Measurements from ENCODE around the gene ACVRL1. TPM values are rescaled to one million over a fixed set of nuclear protein-coding genes. Genes with fewer than 3 reads are reported as not detected.
"Not testable (repeated sequence)": the region's sequence is repeated elsewhere in the genome, so short reads cannot be mapped to it uniquely, and the experiment has no call there.

ACVRL1 gene
- total and polyA plus RNA-seq, 4 donors = 76.1 to 186 (median 115) TPM

DNA sequence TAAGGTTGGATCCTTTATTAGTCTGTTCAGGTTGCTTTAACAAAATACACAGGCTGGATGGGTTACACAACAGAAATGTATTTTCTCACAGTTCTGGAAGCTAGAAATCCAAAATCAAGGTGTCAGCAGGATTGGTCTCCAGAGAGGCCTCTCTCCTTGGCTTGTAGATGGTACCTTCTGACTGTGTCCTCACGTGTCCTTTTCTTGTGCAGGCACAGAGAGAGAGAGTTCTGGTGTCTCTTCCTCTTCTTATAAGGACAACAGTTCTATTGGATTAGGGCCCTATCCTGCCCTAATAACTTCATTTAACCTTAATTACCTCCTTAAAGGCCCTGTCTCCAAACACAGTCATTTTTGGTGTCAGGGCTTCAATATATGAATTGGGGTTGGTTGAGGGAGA is 24.0 kb upstream of the ACVRL1 start:
- no peak for ATAC-seq (ENCODE audit: insufficient read depth, low FRiP score)
- no peak overlapping the region for H3K9ac ChIP-seq (ENCODE audit: insufficient read depth in 1 of 2, low read length in 2 of 2)

DNA sequence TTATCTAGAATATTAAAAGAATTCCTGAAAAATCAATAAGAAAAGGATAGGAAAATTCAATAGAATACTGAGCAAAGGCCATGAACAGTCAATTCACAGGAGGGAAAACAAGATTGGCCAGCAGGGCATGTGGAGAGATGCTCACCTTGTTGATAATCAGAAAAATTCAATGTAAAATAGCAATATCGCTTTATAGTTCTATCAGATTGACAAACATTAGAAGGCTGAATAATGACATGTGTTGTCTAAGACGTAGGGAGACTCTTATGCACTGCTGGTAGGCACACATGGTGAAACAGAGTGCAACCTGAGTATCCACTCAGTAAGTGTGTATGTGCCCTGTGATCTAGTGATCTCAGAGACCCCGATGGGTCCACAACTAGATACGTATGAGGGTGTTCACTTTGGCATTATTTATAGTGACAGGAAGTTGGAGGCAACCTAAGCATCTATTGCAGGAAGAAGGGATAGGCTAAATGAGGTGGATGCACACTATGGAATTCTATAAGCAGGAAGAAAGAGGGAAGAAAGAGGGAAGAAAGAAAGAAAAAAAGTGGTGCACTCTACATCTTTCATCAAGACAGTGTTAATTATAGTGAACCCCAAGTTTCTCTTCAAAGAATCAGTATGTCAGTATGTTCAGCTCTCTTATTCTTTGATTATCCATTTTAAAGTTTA is 23.2 kb upstream of the ACVRL1 start:
- Histone ChIP-seq H3K4me3 (no peak overlapping the region), H3K27ac (ENCODE audit: low read depth in 1 of 2, low read length in 1 of 2) (no peak overlapping the region), H3K9ac (ENCODE audit: insufficient read depth in 1 of 2, low read length in 2 of 2) (no peak overlapping the region), H3K27me3 (ENCODE audit: control insufficient read depth in 3 of 3, insufficient read depth in 3 of 3, low read length in 2 of 3) (no peaks in the 10 kb centered on the region), H3K9me3 (ENCODE audit: control insufficient read depth in 4 of 4, insufficient read depth in 3 of 4, low read length in 3 of 4) (no peaks in the 10 kb centered on the region), H3K36me3 (ENCODE audit: control insufficient read depth in 4 of 4, insufficient read depth in 4 of 4, low read length in 4 of 4) (no peaks in the 10 kb centered on the region), H3K4me1 (ENCODE audit: control insufficient read depth in 5 of 5, insufficient read depth in 5 of 5, low read length in 5 of 5) (peaks cover 0 to 6% (median 4%) of the 10 kb centered on the region in 5 donors)
- TF ChIP-seq, protein P1, sequence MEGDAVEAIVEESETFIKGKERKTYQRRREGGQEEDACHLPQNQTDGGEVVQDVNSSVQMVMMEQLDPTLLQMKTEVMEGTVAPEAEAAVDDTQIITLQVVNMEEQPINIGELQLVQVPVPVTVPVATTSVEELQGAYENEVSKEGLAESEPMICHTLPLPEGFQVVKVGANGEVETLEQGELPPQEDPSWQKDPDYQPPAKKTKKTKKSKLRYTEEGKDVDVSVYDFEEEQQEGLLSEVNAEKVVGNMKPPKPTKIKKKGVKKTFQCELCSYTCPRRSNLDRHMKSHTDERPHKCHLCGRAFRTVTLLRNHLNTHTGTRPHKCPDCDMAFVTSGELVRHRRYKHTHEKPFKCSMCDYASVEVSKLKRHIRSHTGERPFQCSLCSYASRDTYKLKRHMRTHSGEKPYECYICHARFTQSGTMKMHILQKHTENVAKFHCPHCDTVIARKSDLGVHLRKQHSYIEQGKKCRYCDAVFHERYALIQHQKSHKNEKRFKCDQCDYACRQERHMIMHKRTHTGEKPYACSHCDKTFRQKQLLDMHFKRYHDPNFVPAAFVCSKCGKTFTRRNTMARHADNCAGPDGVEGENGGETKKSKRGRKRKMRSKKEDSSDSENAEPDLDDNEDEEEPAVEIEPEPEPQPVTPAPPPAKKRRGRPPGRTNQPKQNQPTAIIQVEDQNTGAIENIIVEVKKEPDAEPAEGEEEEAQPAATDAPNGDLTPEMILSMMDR (IDR thresholded peaks at IDR 0.05; ENCODE audit: control extremely low read depth, extremely low read depth) = no peak
- no peak for ATAC-seq (ENCODE audit: insufficient read depth, low FRiP score)
- no peak for DNase-seq
- WGBS, 2 donors = 76 to 82% methylated on average over 4 of the region's 4 CpGs

More for the DNA sequence above, 24.0 kb upstream of the ACVRL1 start:
- H3K4me1 ChIP-seq (ENCODE audit: control insufficient read depth in 5 of 5, insufficient read depth in 5 of 5, low read length in 5 of 5) = peaks cover 0 to 6% (median 4%) of the 10 kb centered on the region in 5 donors
- no peaks in the 10 kb centered on the region for H3K36me3 ChIP-seq (ENCODE audit: control insufficient read depth in 4 of 4, insufficient read depth in 4 of 4, low read length in 4 of 4)
- H3K4me3 ChIP-seq = no peak overlapping the region
- H3K9me3 ChIP-seq (ENCODE audit: control insufficient read depth in 4 of 4, insufficient read depth in 3 of 4, low read length in 3 of 4) = no peaks in the 10 kb centered on the region
- TF ChIP-seq, protein P1 (IDR thresholded peaks at IDR 0.05; ENCODE audit: control extremely low read depth, extremely low read depth) = no peak
- no peaks in the 10 kb centered on the region for H3K27me3 ChIP-seq (ENCODE audit: control insufficient read depth in 3 of 3, insufficient read depth in 3 of 3, low read length in 2 of 3)
- 81 to 86% methylated on average over 1 of the region's 1 CpG for WGBS, 2 donors
- no peak overlapping the region for H3K27ac ChIP-seq (ENCODE audit: low read depth in 1 of 2, low read length in 1 of 2)
- DNase-seq = no peak

DNA sequence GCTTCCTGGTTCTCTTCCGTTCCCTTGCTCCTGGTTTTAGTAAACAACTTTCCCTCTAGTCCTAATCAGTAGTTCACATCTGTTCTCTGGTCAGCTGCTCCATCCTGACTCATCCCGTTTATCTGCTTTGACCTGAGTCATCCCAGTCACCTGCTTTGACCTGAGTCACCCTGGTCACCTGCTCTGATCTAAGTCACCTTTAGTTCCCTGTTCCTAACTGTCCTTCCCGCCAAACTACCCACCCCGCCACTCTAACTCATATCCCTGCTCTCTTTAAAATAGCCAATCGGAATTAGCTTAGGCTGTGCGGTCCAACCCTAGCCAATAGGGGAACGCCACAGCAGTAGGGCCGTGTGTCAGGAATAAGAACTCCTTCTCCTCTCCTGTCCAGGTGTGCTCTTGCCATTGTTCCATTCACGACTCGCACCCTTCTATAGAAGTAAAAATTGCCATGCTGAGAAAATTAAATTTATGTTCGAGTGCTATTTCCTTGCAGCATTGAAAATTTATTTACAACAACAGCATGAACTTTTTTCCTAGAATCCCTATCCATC is 22.6 kb upstream of the ACVRL1 start:
- ATAC-seq (ENCODE audit: insufficient read depth, low FRiP score) (no peak), DNase-seq (no peak)
- Histone ChIP-seq H3K27me3 (ENCODE audit: control insufficient read depth in 3 of 3, insufficient read depth in 3 of 3, low read length in 2 of 3) (no peaks in the 10 kb centered on the region), H3K4me1 (ENCODE audit: control insufficient read depth in 5 of 5, insufficient read depth in 5 of 5, low read length in 5 of 5) (peaks cover 0 to 6% (median 4%) of the 10 kb centered on the region in 5 donors), H3K9me3 (ENCODE audit: control insufficient read depth in 4 of 4, insufficient read depth in 3 of 4, low read length in 3 of 4) (no peaks in the 10 kb centered on the region), H3K9ac (ENCODE audit: insufficient read depth in 1 of 2, low read length in 2 of 2) (no peak overlapping the region), H3K4me3 (no peak overlapping the region), H3K27ac (ENCODE audit: low read depth in 1 of 2, low read length in 1 of 2) (peak overlapping the region in 1 of 2 donors; percentile 60), H3K36me3 (ENCODE audit: control insufficient read depth in 4 of 4, insufficient read depth in 4 of 4, low read length in 4 of 4) (no peaks in the 10 kb centered on the region)
- 76 to 82% methylated on average over 11 of the region's 11 CpGs for WGBS, 2 donors
- TF ChIP-seq, protein P1 (IDR thresholded peaks at IDR 0.05; ENCODE audit: control extremely low read depth, extremely low read depth) = no peak

DNA sequence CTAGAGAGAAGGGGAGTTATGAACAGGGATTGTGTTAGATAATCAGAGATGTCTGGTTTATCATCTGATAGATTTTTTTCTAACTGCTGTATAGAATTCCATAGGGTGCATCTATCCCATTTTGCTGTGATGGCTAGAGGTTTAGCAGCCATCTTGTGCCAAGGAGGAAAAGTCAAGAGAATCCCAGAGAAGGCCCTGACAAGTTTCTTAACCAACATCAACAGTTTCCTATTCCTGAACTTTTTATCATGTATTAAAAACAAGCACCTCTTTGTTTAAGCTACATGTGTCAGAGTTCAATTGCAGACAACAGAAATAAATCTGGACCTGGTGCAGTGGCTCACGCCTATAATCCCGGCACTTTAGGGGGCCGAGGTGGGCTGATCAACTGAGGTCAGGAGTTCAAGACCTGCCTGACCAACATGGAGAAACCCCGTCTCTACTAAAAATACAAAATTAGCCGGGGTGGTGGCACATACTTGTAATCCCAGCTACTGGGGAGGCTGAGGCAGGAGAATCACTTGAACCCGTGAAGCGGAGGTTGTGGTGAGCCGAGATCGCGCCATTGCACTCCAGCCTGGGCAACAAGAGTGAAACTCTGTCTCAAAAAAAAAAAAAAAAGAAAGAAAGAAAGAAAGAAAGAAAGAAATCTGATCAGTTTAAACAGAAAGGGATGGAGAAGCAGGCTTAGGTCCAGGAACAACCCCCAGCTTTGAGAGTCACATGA is 21.8 kb upstream of the ACVRL1 start:
- not testable (repeated sequence) for H3K36me3 ChIP-seq (ENCODE audit: control insufficient read depth in 4 of 4, insufficient read depth in 4 of 4, low read length in 4 of 4); H3K4me1 ChIP-seq (ENCODE audit: control insufficient read depth in 5 of 5, insufficient read depth in 5 of 5, low read length in 5 of 5); H3K9me3 ChIP-seq (ENCODE audit: control insufficient read depth in 4 of 4, insufficient read depth in 3 of 4, low read length in 3 of 4); ATAC-seq (ENCODE audit: insufficient read depth, low FRiP score); H3K27ac ChIP-seq (ENCODE audit: low read depth in 1 of 2, low read length in 1 of 2); DNase-seq; H3K4me3 ChIP-seq; H3K27me3 ChIP-seq (ENCODE audit: control insufficient read depth in 3 of 3, insufficient read depth in 3 of 3, low read length in 2 of 3)
- H3K9ac ChIP-seq (ENCODE audit: insufficient read depth in 1 of 2, low read length in 2 of 2) = peak overlapping the region in 1 of 2 donors; percentile 58
- 73 to 77% methylated on average over 10 of the region's 10 CpGs for WGBS, 2 donors
